Kidney (tissue), 14 donors: ENCODE data around the gene ZNF236. TPM values are rescaled to one million over a fixed set of nuclear protein-coding genes. Genes with fewer than 3 reads are reported as not detected.
A peak's percentile ranks its signal among the peaks of the same experiment; 100 is the strongest.

Experiments
- DNase-seq, 5 donors: peaks; one replicate each; pipeline ENCODE4 v3.0.0-alpha.2; 2013 to 2020
- FAIRE-seq: peaks from 2 replicates; lab custom pipeline; 2012; peaks lifted over from hg19 to GRCh38; lab: Jason Lieb, UNC
- H3K27ac ChIP-seq, 2 donors: one replicate each; pipeline ENCODE4 v1.7.0; 2013; ENCODE audit warnings: low read depth in 2 of 2, low read length in 2 of 2, inconsistent platforms in 1 of 2
- H3K27me3 ChIP-seq: one replicate; pipeline ENCODE4 v1.7.1; 2013; ENCODE audit warnings: low read length, inconsistent platforms; ENCODE audit not compliant: control insufficient read depth, insufficient read depth
- H3K36me3 ChIP-seq, 3 donors: one replicate each; pipeline versions ENCODE4 v1.7.0 to v1.7.1; 2013; ENCODE audit warnings: low read length in 3 of 3, control low read depth in 1 of 3, inconsistent platforms in 1 of 3; ENCODE audit not compliant: insufficient read depth in 3 of 3, control insufficient read depth in 2 of 3
- H3K4me1 ChIP-seq, 3 donors: one replicate each; pipeline versions ENCODE4 v1.7.0 to v1.7.1; 2013; ENCODE audit warnings: low read length in 3 of 3, inconsistent platforms in 1 of 3, low read depth in 1 of 3; ENCODE audit not compliant: control insufficient read depth in 2 of 3, insufficient read depth in 2 of 3
- H3K4me3 ChIP-seq, 3 donors: one replicate each; pipeline versions ENCODE4 v1.7.0 to v1.8.1; 2013; ENCODE audit warnings: low read length in 3 of 3, control low read depth in 1 of 3, inconsistent platforms in 1 of 3
- H3K9ac ChIP-seq, 3 donors: one replicate each; pipeline versions ENCODE4 v1.7.0 to v1.7.1; 2013; ENCODE audit warnings: low read length in 3 of 3, control low read depth in 1 of 3, inconsistent platforms in 1 of 3
- H3K9me3 ChIP-seq, 3 donors: one replicate each; pipeline versions ENCODE4 v1.7.0 to v1.7.1; 2013; ENCODE audit warnings: low read length in 3 of 3, control low read depth in 1 of 3, inconsistent platforms in 1 of 3; ENCODE audit not compliant: control insufficient read depth in 2 of 3, insufficient read depth in 1 of 3
- intact Hi-C: fragments of 100-400 bp; cut with DNase I; formaldehyde crosslinking; loops from one replicate; pipeline ENCODE4 v1.11.1; 2022
- polyA plus RNA-seq: library from polyadenylated mRNA; stranded (reverse); fragments of 350-450 nt; fragmentation: Illumina TruSeq; extraction: RNeasy Lipid Tissue Mini Kit (QIAGEN cat#74804); gene quantifications from one replicate; pipeline ENCODE4 v1.2.3, GENCODE V29; 2014; ENCODE audit warnings: low read depth, low replicate concordance; ENCODE audit not compliant: insufficient read depth
- total RNA-seq: library from RNA; stranded (reverse); fragmentation: NEBNext Ultra II Directional; extraction: Animal tissue kit (Norgen Biotek cat#: 25700); gene quantifications from one replicate; pipeline ENCODE4 v1.2.1, GENCODE V29; 2021
- TF ChIP-seq, protein P1 (sequence below): IDR thresholded peaks from 3 replicates; pipeline ENCODE4 v1.5.1; 2012; ENCODE audit warnings: mild to moderate bottlenecking, moderate library complexity, borderline replicate concordance; ENCODE audit not compliant: insufficient read depth; ENCODE audit errors: extremely low read depth
- donor health status: control.
- donor health status: control.
- donor health status: control.
- donor health status: control.
- donor health status: control.
- donor health status: DM: yes; HTN: yes; CAD: no.
- donor health status: Normal renal cell carcinoma (clear cell type).

The ZNF236 gene
- total and polyA plus RNA-seq, 2 donors from 2014 or later: 1.1 to 18.6 TPM

DNA sequence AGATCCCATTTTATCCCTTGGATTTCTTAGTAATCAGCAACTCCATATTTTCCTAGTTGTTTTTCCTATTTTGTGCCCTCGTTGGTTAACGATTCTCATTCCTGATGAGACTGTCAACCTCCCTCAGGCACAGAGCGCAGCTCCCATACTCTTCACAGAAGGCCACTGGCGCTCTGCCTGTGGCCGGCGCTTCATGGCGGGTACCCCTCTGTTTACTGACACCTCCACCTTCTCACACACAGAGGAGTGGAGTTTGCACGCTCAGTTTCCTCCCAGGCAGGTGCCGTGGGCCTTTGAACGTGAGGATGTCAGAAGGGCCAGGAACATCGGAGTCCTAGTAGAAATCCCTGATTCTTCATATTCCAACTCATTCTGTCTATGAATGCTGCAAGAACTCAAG, 171.2 kb downstream of the ZNF236 start:
- peak in 1 of 5 donors; percentile 35 for DNase-seq
- FAIRE-seq: no peak
- TF ChIP-seq, protein P1, sequence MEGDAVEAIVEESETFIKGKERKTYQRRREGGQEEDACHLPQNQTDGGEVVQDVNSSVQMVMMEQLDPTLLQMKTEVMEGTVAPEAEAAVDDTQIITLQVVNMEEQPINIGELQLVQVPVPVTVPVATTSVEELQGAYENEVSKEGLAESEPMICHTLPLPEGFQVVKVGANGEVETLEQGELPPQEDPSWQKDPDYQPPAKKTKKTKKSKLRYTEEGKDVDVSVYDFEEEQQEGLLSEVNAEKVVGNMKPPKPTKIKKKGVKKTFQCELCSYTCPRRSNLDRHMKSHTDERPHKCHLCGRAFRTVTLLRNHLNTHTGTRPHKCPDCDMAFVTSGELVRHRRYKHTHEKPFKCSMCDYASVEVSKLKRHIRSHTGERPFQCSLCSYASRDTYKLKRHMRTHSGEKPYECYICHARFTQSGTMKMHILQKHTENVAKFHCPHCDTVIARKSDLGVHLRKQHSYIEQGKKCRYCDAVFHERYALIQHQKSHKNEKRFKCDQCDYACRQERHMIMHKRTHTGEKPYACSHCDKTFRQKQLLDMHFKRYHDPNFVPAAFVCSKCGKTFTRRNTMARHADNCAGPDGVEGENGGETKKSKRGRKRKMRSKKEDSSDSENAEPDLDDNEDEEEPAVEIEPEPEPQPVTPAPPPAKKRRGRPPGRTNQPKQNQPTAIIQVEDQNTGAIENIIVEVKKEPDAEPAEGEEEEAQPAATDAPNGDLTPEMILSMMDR: no peak

DNA sequence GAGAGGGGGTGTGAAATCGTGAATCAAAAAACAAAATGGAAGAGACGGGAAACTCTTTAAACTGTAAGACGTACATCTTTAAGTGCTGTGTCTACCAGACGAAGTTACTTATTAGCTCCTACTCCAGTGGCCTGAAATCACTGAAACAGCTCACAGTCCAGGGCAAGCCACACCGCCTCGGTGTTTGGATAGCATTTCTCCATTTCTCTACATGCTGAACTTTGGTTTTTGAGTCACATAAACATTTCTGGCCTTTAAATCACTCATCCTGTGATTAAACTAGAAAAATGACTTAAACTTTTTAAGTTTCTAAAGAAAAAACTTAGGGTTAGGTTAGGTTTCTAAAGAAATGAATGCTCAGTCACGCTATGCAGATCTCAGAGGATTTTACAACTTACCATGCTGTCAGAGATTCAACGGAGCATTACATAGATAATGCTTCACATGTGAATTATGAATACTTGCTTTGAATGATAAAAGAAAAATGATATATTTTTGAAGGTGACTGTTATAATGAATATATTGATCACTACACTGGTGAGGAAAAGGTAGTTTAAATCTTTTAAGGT, 171.8 kb downstream of the ZNF236 start:
- peak overlapping the region in 1 of 3 donors; percentile 29 for H3K9ac ChIP-seq
- DNase-seq (peak in 2 of 5 donors; percentile 57 to 72), FAIRE-seq (peak; percentile 66)
- TF ChIP-seq, protein P1: no peak
- intact Hi-C loops: loop anchor here (10.0 kb wide), 1 partner anchor 221 kb away; no protein-coding TSS in a partner anchor
- H3K27ac ChIP-seq: no peak overlapping the region
- H3K4me1 ChIP-seq: peaks cover 0 to 7% (median 0%) of the 10 kb centered on the region in 3 donors
- no peaks in the 10 kb centered on the region for H3K27me3 ChIP-seq
- H3K9me3 ChIP-seq: no peaks in the 10 kb centered on the region
- H3K36me3 ChIP-seq: no peaks in the 10 kb centered on the region
- H3K4me3 ChIP-seq: peak overlapping the region in 2 of 3 donors; percentile 8 to 42

More for the DNA sequence above, 171.2 kb downstream of the ZNF236 start:
- Histone ChIP-seq H3K9ac (peak overlapping the region in 1 of 3 donors; percentile 29), H3K4me1 (peaks cover 0 to 7% (median 0%) of the 10 kb centered on the region in 3 donors), H3K27me3 (no peaks in the 10 kb centered on the region), H3K9me3 (no peaks in the 10 kb centered on the region), H3K27ac (no peak overlapping the region), H3K4me3 (peak overlapping the region in 2 of 3 donors; percentile 8 to 42), H3K36me3 (no peaks in the 10 kb centered on the region)
- intact Hi-C loops: loop anchor here (10.0 kb wide), 1 partner anchor 221 kb away; no protein-coding TSS in a partner anchor

DNA sequence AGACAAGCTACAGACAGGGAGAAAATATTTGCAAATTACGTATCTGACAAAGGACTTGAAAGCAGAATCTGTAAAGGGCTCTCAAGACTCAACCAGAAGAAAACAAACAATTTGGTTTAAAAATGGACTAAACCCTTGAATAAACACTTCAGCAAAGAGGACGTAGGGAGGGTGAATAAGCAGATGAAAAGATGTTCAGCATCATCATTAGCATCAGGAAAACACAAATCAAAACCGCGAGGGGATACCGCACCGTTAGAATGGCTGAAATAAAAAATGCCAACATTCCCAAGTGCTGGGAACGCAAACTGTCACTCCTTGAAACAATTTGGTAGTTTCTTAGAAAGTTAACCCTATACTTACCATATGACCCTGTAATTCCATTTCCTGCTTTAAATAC, 173.5 kb downstream of the ZNF236 start:
- FAIRE-seq (no peak), DNase-seq (peak in 2 of 5 donors; percentile 8 to 45)
- Histone ChIP-seq H3K27ac (no peak overlapping the region), H3K9ac (no peak overlapping the region), H3K27me3 (no peaks in the 10 kb centered on the region), H3K9me3 (no peaks in the 10 kb centered on the region), H3K4me3 (no peak overlapping the region), H3K36me3 (no peaks in the 10 kb centered on the region), H3K4me1 (peaks cover 0 to 7% (median 0%) of the 10 kb centered on the region in 3 donors)
- intact Hi-C loops: loop anchor here (10.0 kb wide), 1 partner anchor 219 kb away; no protein-coding TSS in a partner anchor
- TF ChIP-seq, protein P1: no peak
